Fibroblast of upper back skin (primary cell): ENCODE data around the gene ARNT2.
"Not testable (repeated sequence)": the region's sequence is repeated elsewhere in the genome, so short reads cannot be mapped to it uniquely, and the experiment has no call there.

Experiments used
- DNase-seq: peaks from one replicate; pipeline ENCODE4 v3.0.0-alpha.2; 2013

Gene ARNT2

GRCh38 chr15:80633221-80633620 is 229.0 kb downstream of the ARNT2 start:
- DNase-seq: no peak

- DNase-seq: no peak
These were observed 231.8 kb downstream of the ARNT2 start for GRCh38 chr15:80635953-80636352.

DNA sequence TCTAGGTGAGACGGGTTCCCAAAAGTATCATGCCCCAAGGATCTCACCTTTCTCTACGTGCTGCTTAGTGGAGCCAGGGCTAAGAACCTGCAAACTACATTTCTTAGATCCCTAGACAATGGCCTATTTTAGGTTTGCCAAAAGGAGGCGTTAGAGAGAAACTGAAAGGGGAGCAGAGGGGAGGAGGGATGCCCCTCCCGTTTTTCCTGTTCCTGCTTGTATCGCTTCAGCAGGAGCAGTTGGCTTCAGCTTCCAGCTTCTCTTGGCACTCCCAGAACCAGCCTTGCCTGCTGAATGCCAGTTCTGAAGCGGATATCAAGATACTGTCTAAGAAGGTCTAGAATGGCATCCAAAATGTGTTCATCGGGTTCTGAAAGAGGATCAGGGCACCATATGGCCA is 232.5 kb downstream of the ARNT2 start:
- DNase-seq: no peak

DNA sequence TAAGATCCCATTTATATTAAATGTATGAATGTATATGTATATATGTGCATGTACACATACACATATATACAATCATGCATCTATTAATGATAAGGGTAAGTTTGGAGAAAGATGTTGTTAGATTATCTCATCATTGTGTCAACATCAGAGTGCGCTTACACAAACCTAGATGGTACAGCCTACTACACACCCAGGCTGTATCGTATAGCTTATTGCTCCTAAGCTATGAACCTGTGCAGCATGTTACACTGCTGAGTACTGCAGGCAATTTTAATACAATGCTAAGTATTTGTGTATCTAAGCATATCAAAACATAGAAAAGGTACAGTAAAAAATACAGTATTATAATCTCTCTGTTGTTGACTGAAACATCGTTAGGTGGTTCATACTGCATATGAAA is 233.6 kb downstream of the ARNT2 start:
- DNase-seq: no peak

GRCh38 chr15:80638553-80639167 is 234.5 kb downstream of the ARNT2 start:
- no peak for DNase-seq

DNA sequence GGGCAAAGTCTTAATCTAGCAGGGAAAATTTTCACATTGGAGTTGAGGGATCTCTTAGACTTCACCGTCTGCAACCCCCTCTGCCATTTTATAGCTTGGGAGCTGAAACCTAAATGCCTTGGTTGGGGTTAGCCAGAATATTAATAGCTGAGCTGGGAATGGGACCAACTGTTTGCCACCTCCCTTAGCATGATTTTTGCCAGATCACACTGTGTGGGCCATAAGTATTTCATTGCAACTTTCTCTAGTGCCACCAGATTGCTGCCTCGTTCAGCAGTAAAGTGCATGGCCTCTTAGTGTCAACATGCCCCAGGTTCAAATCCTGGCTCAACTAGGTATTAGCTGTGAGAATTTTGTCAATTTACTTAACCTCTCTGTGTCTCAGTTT is 235.0 kb downstream of the ARNT2 start:
- DNase-seq: no peak

GRCh38 chr15:80640531-80641121 is 236.4 kb downstream of the ARNT2 start:
- no peak for DNase-seq

DNA sequence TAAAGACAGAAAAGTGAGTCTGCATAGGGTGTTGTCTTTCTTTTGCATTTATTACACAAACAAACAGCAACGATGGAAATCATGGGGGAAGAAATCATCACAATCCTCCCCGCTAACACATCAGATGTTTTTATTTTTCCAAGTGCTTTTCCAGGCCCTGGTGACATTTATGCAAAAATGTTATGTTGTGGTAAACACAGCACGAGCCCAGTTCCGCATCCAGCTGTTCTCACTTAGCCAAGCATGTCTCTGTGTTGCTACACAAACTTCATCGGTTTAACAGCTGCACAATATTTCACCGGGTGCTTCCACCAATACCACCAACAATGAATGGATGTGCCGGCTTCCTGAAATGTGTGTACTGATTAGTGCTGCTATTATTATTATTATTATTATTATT is 237.2 kb downstream of the ARNT2 start:
- DNase-seq: no peak

GRCh38 chr15:80643431-80643951 is 239.3 kb downstream of the ARNT2 start:
- DNase-seq: peak; percentile 25

DNA sequence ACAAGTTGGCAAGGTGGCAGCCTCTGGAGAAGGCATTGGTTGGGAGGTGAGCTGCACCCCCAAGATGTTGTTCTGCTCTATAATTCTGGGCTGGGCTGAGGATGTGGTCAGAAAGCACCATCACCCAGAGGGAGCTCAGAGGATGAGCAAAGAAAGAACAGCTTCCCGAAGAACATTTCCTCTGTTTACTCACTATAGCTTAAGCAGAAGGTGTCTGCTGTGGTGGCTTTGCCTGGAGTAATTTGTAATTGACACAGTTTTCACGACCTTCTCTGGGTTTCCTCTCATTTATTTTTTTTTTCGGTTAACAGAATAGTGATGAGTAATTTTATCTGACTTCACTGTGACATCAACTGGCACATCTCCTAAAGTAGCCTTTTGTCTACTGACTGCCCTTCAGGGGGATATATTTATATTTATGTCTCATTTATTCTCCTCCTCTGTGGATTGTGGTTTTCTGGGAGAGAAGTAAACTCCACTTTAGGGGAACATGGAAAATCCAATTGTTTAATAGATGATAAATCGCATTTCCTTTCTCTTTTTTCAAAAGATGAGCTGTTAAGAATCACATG is 241.4 kb downstream of the ARNT2 start:
- DNase-seq: peak; percentile 17

GRCh38 chr15:80647424-80647823 is 243.2 kb downstream of the ARNT2 start:
- not testable (repeated sequence) for DNase-seq
